Colonic mucosa (tissue), 4 donors: ENCODE results near the gene ADAD1. TPM values are rescaled to one million over a fixed set of nuclear protein-coding genes. Genes with fewer than 3 reads are reported as not detected.
"Not testable (repeated sequence)": the region's sequence is repeated elsewhere in the genome, so short reads cannot be mapped to it uniquely, and the experiment has no call there.

Source experiments
- DNase-seq: peaks from one replicate; pipeline ENCODE4 v3.0.0-alpha.2; 2020
- H3K27ac ChIP-seq: fragments of 200-600 bp; one replicate; pipeline ENCODE4 v1.8.0; 2021
- H3K27me3 ChIP-seq: fragments of 200-600 bp; one replicate; pipeline ENCODE4 v1.8.0; 2021
- H3K36me3 ChIP-seq: fragments of 200-600 bp; one replicate; pipeline ENCODE4 v1.8.0; 2021
- H3K4me1 ChIP-seq: fragments of 200-600 bp; one replicate; pipeline ENCODE4 v1.8.0; 2021; ENCODE audit warnings: mild to moderate bottlenecking
- H3K4me3 ChIP-seq: fragments of 200-600 bp; one replicate; pipeline ENCODE4 v1.8.0; 2021
- H3K9ac ChIP-seq, 2 donors: one replicate each; pipeline ENCODE4 v1.7.0; 2013; ENCODE audit warnings: control low read depth in 2 of 2, low read depth in 2 of 2, low read length in 2 of 2
- H3K9me3 ChIP-seq: fragments of 200-600 bp; one replicate; pipeline ENCODE4 v1.8.0; 2021
- intact Hi-C: fragments of 100-400 bp; cut with DNase I; formaldehyde crosslinking; loops from one replicate; pipeline ENCODE4 v1.14.1; 2022
- total RNA-seq, 2 donors: library from RNA; stranded (reverse); fragmentation: NEBNext Ultra II Directional in 1 of 2; extraction: Animal tissue kit (Norgen Biotek cat#: 25700) in 1 of 2; gene quantifications; one replicate each; pipeline ENCODE4 v1.2.1, GENCODE V29; 2021
- TF ChIP-seq, protein P1 (sequence below): fragments of 200-600 bp; IDR thresholded peaks from one replicate; pipeline ENCODE4 v1.8.0; 2022; ENCODE audit warnings: antibody characterized with exemption, mild to moderate bottlenecking
- donor health status: healthy.
- donor health status: DM: no; HTN: no; CAD: no.
- donor health status: DM: no; HTN: no; CAD: no.

Gene ADAD1
- total RNA-seq, 2 donors from 2014 or later, result not detected

DNA sequence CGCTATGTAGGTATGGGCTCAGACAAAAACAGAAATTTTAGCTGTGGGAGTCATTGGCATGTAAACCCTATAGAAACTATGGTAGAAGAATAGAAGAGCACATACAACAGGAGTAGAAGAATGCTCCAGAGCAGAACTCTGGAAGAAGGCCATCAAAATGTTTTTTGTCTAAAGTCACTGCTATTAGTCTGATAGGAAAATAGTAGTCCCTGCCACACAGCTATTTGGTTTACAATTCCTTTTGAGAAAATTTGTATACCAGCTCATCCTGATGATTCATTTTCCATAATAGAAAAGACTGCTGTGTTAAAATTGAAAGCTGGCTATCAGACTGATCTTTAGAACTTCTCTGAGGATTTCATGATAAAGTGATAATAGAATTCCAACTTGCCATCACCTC, 32.8 kb upstream of the ADAD1 start:
- no peak for DNase-seq
- intact Hi-C loops, result no loop called here
- Histone ChIP-seq H3K4me1 (no peaks in the 10 kb centered on the region), H3K27ac (no peak overlapping the region), H3K9me3 (no peaks in the 10 kb centered on the region), H3K27me3 (no peaks in the 10 kb centered on the region), H3K4me3 (no peak overlapping the region), H3K9ac (no peak overlapping the region), H3K36me3 (peaks cover 13% of the 10 kb centered on the region)
- TF ChIP-seq, protein P1, sequence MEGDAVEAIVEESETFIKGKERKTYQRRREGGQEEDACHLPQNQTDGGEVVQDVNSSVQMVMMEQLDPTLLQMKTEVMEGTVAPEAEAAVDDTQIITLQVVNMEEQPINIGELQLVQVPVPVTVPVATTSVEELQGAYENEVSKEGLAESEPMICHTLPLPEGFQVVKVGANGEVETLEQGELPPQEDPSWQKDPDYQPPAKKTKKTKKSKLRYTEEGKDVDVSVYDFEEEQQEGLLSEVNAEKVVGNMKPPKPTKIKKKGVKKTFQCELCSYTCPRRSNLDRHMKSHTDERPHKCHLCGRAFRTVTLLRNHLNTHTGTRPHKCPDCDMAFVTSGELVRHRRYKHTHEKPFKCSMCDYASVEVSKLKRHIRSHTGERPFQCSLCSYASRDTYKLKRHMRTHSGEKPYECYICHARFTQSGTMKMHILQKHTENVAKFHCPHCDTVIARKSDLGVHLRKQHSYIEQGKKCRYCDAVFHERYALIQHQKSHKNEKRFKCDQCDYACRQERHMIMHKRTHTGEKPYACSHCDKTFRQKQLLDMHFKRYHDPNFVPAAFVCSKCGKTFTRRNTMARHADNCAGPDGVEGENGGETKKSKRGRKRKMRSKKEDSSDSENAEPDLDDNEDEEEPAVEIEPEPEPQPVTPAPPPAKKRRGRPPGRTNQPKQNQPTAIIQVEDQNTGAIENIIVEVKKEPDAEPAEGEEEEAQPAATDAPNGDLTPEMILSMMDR, result no peak

DNA sequence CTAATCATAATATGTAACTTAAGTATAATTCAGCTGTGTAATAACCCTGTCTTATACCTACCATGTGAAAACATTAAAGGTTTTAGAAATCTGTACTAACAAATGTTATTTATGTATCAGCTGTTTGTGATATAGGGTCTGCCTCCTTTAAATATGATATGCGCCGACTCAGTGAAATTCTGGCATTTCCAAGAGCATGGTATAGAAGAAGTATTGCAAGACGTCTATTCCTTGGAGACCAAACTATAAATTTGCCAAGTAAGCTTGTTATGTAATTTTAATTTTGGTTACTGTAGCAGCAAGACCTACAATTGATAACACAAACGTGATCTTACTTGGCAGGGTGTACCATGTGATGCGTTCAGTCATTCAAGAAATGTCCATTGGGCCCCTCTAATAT, 32.3 kb upstream of the ADAD1 start:
- Histone ChIP-seq H3K27ac (no peak overlapping the region), H3K4me1 (no peaks in the 10 kb centered on the region), H3K9me3 (no peaks in the 10 kb centered on the region), H3K4me3 (no peak overlapping the region), H3K36me3 (peaks cover 13% of the 10 kb centered on the region), H3K27me3 (no peaks in the 10 kb centered on the region), H3K9ac (no peak overlapping the region)
- TF ChIP-seq, protein P1, result no peak
- intact Hi-C loops, result no loop called here
- no peak for DNase-seq

DNA sequence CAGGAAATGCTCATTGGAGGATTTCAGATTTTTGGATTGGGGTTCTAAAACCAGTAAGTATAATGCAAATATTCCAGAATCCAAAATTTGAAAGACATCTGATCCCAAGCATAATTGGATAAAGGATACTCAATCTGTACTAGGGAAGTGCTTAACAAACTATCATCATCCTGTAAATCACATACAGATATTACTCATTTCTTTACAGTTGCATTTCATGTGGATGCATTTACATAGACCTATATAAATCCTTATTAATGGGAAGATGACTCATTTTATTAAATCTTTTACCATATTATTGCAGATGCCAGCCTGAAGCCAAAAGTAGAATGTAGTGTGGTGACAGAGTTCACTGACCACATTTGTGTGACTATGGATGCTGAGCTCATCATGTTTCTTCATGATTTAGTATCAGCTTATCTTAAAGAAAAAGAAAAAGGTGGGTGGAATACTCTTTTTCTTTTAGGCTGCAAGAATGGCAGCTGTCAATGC, 22.4 kb upstream of the ADAD1 start:
- Histone ChIP-seq H3K36me3 (peaks cover 7% of the 10 kb centered on the region), H3K4me3 (no peak overlapping the region), H3K9ac (no peak overlapping the region), H3K9me3 (no peaks in the 10 kb centered on the region), H3K27ac (no peak overlapping the region), H3K4me1 (no peaks in the 10 kb centered on the region), H3K27me3 (no peaks in the 10 kb centered on the region)
- intact Hi-C loops, result no loop called here
- DNase-seq, result no peak
- TF ChIP-seq, protein P1, result no peak

DNA sequence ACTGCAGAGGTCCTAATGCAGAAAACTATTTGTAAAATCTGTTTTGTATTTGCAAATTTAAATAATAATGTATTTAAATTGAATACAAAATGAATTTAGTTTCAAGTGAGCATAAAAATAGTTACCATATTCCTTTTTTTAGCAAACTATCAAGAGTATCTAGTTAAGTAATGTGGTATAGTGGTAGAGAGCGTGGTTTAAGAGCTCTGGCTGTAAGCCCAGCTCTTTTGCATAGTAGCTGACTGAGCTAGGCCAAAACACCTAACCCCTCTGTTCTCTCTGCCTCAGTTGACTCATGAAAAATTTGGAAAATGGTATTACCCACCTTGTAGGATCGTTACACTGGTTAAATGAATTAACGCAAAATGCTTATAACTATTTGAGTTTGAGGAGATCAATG, 18.1 kb upstream of the ADAD1 start:
- intact Hi-C loops, result no loop called here
- H3K27me3 ChIP-seq, result no peaks in the 10 kb centered on the region
- no peak overlapping the region for H3K4me3 ChIP-seq
- TF ChIP-seq, protein P1, result no peak
- H3K9ac ChIP-seq, result no peak overlapping the region
- H3K27ac ChIP-seq, result no peak overlapping the region
- no peak for DNase-seq
- peaks cover 7% of the 10 kb centered on the region for H3K36me3 ChIP-seq
- no peaks in the 10 kb centered on the region for H3K4me1 ChIP-seq
- H3K9me3 ChIP-seq, result no peaks in the 10 kb centered on the region

DNA sequence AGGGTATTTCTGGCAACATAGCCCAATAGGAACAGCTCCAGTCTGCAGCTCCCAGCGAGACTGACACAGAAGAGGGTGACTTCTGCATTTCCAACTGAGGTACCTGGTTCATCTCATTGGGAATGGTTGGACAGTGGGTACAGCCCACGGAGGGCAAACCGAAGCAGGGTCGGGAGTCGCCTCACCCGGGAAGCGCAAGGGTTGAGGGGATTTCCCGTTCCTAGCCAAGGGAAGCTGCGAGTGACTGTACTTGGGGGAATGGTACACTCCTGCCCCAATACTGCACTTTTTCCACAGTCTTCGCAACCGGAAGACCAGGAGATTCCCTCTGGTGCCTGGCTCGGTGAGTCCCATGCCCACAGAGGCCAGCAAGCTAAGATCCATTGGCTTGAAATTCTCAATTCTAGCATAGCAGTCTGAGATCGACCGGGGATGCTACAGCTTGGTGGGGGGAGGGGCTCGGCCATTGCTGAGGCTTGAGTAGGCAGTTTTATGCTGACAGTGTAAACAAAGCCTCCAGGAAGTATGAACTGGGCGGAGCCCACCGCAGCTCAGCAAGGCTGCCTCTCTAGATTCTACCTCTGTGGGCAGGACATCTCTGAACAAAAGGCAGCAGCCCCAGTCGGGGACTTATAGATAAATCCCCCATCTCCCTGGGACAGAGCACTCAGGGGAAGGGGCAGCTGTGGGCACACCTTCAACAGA, 14.0 kb upstream of the ADAD1 start:
- Histone ChIP-seq H3K36me3 (no peaks in the 10 kb centered on the region), H3K27me3 (no peaks in the 10 kb centered on the region), H3K9me3 (no peaks in the 10 kb centered on the region), H3K27ac (no peak overlapping the region), H3K4me3 (no peak overlapping the region), H3K4me1 (no peaks in the 10 kb centered on the region), H3K9ac (no peak overlapping the region)
- peak; percentile 22 for DNase-seq
- TF ChIP-seq, protein P1, result no peak
- intact Hi-C loops, result no loop called here

DNA sequence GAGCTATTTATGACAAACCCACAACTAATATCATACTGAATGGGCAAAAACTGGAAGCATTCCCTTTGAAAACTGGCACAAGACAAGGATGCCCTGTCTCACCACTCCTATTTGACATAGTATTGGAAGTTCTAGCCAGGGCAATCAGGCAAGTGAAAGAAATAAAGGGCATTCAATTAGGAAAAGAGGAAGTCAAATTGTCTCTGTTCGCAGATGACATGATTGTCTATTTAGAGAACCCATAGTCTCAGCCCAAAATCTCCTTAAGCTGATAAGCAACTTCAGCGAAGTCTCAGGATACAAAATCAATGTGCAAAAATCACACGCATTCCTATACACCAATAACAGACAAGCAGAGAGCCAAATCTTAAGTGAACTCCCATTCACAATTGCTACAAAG, 10.0 kb upstream of the ADAD1 start:
- DNase-seq, H3K36me3 ChIP-seq, H3K27me3 ChIP-seq, H3K9ac ChIP-seq, H3K4me1 ChIP-seq, H3K27ac ChIP-seq, H3K9me3 ChIP-seq, intact Hi-C loops, H3K4me3 ChIP-seq: not testable (repeated sequence)
